GM03348 (cell line): ENCODE measurements around the gene PACSIN1.

ENCODE experiments used
- DNase-seq: peaks from one replicate; pipeline ENCODE4 v3.0.0; 2012; ENCODE audit warnings: low spot score

PACSIN1 gene

DNA sequence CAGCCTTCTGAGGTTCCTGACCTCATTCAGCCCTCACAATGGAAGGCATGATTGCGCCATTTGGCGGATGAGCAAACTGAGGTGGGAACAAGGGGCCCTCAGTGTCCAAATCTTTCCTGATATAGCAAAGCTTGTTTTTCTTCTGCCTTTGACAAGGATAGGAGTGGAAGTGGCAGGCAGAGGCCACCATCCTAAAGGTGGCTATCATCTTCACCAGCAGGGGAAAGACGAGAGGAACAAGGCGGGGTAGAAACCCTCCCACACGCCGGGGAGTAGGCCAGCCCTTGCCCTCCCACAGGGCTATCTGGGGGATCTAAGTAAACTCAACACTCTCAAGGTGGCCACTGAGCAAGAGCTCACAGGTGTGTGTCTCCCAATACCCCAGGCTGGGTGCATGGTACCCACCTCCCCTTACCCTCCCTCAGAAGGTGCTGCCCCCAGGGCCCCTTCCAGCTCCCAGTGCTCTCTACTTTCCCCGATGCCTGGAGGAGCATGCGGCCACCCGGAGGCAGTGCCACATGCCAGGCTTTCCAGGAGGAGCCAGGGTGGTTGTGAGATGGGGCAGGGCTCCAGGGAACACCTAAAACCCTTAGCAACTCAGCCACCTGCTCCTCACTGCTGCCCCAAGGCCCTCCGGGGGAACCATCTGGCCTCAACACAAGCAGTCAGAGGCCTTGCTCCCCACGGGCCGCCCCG is 79.0 kb downstream of the PACSIN1 start:
- DNase-seq = no peak

GRCh38 chr6:34546551-34547321 is 80.9 kb downstream of the PACSIN1 start:
- no peak for DNase-seq

- DNase-seq = no peak
Observed at GRCh38 chr6:34547701-34548644, 82.1 kb downstream of the PACSIN1 start.

DNA sequence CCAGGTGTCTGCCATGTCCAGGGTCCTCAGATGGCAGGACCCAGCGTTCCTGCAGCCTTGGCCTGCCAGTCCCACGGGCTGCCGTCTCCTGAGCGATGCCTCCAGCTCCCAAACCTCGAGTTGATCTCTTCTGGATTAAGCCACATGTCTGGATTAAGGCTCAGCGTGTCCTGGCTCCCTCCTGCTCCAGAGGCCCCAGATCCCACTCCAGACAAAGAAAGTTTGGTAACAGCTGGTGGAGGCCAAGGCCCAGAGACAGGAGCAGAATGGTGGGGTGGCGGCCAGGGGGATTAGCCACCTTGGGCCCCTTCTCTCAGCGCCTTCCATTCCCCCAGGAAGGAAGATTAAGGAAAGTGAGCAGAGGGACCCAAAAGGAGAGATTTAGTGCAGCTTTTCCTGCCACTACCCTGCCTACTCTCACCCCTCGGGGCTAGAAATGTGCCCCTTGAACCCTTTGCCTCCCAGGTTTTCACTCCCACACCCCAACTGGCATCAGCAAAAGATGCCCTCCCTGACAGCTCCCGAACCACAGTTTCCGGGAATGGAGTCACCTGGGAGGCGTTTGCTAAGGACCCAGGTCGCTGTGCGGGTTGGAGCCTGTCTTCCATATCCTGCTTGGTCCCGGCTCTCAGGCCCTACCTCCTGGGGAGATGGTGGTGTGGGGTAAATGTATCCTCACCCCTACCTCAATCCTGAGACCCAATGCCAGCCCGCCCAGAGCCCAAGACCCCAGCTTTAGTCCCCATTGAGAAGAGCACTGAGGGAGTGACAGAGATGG is 83.3 kb downstream of the PACSIN1 start:
- no peak for DNase-seq

GRCh38 chr6:34549804-34550202 is 83.9 kb downstream of the PACSIN1 start:
- no peak for DNase-seq

- no peak for DNase-seq
Observed at GRCh38 chr6:34551720-34552119, 85.8 kb downstream of the PACSIN1 start.

- no peak for DNase-seq
Observed at GRCh38 chr6:34552620-34553019, 86.7 kb downstream of the PACSIN1 start.

DNA sequence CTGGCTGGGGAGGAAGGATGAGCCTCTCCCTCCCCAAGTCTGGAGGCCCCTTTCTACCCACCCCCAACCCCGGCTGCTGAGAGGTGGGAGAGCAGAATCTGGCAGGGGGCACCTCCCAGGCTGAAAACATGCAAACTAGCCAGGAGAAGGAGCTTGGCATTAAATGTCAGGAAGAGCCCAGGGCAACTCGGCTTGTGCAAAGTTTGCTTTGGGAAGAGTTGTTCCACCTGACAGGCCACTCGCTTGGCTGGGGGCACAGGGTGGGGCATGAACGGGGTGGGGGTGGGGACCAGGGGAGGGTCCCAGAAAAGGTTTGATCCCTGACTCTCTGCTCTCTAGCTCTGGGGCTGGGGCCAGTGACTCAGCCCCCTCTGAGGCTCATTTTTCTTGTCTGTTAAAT is 87.3 kb downstream of the PACSIN1 start:
- DNase-seq = no peak

DNA sequence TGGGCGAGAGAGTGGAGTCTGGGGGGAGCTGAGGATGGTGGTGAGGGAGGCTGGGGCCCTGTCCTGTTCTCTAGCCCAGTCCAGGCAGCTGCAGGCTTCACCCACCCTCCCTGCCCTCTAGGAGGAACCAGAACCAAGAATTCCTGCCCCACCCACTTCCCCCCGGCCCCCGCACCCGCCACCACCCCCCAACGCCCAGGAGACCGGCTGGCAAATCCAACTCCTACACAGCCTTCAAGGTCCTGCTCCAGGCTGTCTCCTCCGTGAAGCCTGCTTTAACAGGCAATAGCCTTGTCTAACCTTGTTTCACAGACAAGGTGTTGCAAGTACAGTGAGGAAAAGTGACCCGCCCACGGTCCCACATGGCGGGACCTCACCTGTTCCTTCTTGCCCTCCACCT is 87.9 kb downstream of the PACSIN1 start:
- DNase-seq = no peak

DNA sequence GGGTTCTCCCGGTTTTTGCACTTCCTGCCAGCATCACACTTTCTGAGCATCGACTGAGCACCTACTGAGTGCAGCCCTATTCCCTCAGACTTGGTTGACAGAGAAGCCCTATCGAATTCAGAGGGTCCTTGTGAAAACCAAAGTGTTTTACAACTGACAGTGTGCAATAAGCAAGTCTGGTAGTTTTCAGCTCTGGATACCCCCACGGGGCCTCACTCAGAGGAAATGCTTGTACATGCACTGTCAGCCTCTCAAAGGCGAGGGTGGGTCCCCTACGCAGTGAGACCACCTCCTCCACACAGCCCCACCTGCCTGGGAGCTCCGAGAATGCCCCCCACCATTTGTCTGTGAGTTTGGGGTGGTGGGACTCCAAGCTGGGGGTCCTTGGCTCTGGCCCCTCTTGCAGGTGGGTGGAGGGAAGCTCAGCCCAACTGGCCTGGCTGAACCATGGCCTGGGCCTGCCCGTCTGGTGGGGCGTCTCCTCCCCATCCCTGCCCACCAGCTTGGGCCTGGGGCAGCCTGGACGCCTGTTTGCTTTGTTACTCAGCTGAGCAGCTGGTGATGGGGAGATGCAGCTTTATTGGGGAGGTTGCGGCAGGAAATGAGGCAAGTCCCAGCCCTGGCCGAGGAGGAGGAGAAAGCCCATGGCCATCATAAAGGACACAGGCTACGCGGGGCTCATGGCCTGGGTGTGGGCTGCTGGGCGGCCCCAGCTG is 88.6 kb downstream of the PACSIN1 start:
- DNase-seq = no peak

- DNase-seq = no peak
Observed at GRCh38 chr6:34555007-34555322, 89.1 kb downstream of the PACSIN1 start.

DNA sequence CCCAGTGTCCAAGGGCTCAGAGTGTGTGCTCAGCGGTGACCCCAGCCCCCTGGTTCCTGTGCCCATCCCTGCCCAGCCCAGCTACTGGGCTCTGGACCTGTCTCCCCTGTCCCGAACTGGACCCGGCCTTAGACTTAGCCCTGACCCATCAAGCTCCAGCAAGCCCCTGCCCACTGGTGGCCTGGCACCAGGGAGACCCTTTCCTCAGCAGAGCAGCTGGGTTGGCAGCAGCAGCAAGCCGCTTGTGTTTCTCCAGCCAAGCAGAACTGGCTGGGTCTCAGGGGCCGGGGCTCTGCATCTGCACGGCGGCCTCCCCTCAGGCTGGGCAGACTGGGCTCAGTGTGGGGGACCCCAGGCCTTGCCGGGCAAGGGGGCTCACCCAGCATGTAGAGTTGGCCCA is 89.5 kb downstream of the PACSIN1 start:
- no peak for DNase-seq

GRCh38 chr6:34556031-34556471 is 90.2 kb downstream of the PACSIN1 start, which contains the start of gene SPDEF:
Gene SPDEF, minus strand, starts transcription at chr6:34556329. Its CDS starts 11,874 bp downstream, at chr6:34544455.
- DNase-seq = no peak

DNA sequence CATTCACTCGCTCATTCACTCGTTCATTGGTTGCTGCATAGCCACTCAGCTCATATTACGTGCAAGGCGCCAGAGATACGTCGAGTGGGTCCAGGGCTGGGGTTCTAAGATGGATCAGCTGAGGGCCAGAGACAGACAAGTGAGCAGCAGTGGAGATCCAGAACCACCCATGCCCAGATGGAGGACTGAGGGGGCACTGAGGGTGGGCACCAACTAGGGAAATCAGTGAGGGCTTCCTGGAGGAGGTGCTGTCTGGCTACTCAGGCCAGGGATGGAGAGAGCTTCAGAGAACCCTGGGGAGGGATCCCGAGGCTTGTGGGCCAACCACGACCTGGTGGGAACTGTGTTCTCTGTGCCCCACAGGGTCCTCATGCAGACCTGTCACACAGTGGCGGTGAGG is 90.6 kb downstream of the PACSIN1 start:
- no peak for DNase-seq

DNA sequence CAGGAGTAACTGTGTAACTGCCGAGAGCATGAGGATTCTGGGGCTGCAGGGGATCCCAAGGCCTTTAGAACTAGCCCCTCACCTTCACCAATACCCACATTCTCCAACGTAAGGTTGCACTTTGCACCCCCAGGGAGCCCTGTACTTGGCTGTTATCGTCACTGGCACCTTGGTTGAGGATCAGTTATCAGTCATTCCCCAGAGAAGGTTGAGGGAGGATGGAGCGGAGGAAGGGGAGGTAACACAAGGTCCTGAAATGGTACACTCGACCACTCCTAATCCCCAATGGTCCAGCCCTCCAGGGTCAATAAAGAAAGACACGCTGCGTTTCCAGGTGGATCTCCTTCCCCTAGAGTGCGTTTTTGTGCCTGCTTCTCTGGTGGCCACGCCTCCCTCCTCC is 91.4 kb downstream of the PACSIN1 start:
- DNase-seq = no peak

DNA sequence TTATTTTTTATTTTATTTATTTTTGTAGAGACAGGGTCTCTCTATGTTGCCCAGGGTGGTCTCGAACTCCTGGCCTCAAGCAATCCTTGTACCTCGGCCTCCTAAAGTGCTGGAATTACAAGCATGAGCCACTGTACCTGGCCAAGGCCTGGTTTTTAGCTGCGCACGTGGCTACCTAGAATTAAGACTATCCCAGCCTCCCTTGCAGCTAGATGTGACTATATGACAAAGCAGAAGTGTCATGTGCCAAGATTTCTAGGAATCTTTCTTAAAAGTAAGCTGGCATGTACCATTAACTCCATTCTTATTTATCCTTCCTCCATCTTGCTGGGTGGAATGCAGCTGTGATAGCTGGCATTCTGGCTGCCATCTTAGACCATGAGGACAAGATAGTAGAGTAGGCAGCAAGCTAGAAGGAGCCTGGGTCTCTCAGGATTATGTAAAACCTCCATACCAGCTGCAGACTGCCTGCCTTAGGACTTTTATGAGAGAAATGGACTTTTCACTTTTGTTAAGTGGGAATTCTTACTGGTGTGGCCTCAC is 92.4 kb downstream of the PACSIN1 start:
- DNase-seq = no peak

GRCh38 chr6:34559651-34560365 is 93.9 kb downstream of the PACSIN1 start:
- DNase-seq = no peak

DNA sequence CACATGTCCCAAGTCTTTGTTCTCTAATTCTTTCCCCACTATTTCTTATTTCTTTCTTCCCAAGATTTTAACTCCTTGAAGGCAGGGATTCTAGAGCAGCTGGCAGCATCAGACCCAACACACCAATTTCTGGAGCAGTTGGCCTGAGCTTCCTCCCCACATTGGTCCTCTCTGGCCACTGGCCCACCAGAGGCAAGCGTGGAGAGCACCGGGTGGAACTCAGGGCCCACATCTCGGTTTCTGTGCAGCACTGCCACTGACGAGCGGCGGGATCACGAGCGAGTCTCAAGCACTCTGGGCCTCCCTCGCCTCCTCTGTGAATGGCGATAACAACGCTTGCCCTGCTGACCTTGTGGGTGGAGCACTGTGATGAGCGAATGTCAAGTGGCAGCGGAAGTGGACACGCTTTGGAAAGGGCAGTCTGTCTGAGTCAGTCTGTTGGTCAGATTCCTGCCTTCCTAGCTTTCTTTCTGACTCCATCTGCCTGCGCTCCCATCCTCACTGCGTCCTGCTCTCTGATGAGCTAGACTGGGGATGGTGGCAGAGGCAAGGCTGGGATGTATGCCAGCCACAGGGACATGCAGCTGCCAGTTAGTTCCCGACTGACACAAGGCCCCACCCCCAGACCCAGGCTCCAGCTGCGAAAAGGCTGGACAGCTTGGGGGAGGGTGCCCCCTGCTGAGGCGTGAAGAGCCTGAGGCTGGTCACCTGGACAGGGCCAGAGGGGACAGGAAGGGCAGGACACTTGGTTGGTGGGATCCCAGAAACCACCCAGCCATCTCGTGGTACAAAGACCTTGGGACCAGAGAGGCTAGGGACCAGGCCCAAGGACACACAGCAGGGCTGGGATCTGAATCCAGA is 94.7 kb downstream of the PACSIN1 start:
- DNase-seq = no peak

- no peak for DNase-seq
Observed at GRCh38 chr6:34561227-34561530, 95.3 kb downstream of the PACSIN1 start.
